ENCODE results near the gene SIGMAR1. TPM values are rescaled to one million over a fixed set of nuclear protein-coding genes. Genes with fewer than 3 reads are reported as not detected.
A peak's percentile ranks its signal among the peaks of the same experiment; 100 is the strongest.
"Not testable (repeated sequence)": the region's sequence is repeated elsewhere in the genome, so short reads cannot be mapped to it uniquely, and the experiment has no call there.

Gene SIGMAR1
- total RNA-seq, 2 donors from 2014 or later, result 47.7 to 58.4 TPM

DNA sequence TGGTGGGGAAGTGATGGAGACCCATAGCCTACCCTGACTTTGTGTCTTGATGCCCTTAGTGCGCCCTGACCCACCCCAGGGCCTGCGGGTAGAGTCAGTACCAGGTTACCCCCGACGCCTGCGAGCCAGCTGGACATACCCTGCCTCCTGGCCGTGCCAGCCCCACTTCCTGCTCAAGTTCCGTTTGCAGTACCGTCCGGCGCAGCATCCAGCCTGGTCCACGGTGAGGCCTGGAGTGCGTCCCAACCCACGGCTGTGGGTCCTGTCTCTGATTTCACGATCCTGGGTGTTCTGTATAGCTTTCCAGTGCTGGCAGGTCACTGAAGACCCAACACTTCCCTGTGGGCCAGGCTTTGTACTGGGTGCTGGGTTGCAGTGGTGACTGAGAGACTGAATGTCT is 20.9 kb upstream of the SIGMAR1 start:
- ATAC-seq, result no peak
- no peak for DNase-seq
- intact Hi-C loops (cut with DNase I, micrococcal nuclease), result no loop called here

DNA sequence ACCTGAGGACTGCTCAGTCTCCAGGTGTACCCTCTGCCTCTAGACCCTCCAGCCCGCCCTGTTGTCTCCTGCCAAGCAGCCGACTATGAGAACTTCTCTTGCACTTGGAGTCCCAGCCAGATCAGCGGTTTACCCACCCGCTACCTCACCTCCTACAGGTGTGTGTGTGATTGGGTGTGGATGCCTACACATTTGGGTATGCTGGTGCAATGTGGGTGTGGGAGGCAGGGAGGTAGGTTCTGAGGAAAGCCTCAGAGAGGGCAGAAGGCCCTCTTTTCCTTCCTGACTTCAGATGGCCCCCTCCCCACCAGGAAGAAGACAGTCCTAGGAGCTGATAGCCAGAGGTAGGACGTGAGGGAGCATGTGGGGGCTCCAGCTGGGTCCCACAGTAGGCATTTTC is 19.4 kb upstream of the SIGMAR1 start:
- intact Hi-C loops (cut with DNase I, micrococcal nuclease), result no loop called here
- no peak for ATAC-seq
- no peak for DNase-seq

DNA sequence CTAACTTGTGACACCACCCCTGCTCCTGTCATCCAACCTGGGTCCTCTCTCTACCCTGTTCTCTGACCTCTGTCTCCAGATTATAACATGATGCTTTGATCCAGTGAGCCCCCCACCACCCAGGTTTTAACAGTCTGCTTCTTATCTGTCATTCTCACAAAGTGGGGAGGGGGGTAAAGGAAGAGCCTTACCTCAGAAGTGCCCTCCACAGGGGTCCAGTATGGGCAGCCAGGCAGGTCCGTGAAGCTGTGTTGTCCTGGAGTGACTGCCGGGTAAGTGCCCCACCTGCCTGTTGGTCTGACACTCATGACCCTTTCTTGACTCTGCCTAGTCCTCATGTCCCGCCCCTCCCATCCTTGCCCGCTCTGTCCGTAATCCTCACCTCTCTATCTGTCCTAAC is 17.8 kb upstream of the SIGMAR1 start:
- ATAC-seq (no peak), DNase-seq (no peak)
- intact Hi-C loops (cut with DNase I, micrococcal nuclease), result no loop called here

DNA sequence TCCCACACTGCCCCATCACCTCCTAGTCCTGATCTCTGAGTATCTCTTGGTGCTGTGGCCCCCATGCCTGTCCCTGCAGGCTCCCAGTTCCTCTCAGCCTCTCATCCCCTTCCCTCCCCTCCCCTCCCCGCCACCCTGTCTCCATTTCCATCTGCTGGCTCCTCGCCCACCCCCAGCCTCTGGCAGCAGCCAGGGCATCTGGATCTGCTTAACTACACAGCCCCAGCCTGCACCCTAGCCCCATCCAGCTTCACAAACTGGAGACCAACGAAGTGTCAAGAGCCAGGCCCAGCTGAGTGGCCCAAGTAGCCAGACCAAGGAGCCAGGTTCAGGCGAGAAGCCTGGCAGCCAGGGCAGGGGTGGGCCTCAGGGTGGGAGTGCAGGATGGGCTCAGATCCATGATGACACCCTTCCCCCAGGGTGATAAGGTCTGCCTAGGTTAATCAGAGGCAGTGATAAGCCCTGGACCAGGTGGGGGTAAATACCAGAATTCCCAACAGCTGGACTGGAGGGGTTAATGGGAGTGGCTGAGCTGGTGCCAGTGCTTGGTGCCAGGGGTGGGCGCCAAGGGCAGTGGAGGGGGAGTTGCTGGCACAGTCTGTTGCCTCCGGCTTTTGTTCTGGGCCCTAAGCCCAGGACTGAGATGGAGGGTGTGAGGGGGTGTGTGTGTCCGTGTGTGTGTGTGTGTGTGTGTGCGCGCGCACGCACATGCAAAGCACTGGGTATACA is 16.9 kb upstream of the SIGMAR1 start:
- intact Hi-C loops (cut with DNase I, micrococcal nuclease), result no loop called here
- ATAC-seq (no peak), DNase-seq (peak; percentile 51 to 81)

DNA sequence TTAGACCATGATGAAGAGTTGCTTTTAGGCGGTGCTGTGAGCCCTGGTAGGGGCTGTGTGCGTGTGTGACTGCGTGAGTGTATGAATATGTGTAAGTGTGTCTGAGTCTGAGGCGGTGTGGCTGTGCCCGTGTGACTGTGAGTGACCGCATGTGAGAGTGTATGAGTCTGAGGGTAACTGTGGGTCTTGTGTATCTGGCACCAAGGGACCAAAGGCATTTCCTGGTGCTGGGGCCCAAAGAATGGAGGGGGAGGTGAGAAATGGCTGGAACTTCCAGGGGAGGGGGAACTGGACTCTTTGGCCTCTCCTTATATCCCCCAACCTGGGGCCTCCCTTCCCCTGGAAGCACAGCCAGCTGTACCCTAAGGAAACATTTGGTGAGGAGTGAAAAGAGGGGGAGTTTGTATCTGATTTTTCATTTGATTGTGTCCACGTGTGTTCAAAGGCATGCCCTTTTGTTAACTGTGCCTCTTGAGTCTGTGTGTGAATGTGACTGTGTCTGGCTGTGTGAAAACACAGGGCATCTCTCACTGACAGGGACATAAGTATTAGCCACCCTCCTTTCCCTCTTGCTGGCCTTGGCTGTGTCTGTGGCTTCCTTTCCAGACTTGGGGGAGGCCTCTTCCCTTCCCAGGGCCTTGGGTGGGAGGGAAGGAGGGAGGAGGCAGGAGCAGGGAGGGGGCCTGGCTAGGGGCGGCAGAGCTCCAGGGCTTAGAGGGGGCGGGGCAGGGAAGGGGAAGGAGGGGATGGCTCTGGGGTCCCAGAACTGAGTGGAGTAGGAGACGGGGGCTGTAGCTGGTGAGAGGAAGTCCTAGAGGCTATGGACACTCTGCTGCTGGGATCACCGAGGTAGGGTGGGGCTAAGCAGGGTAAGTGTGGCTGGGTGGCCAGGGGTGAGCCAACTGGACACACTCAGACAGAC is 15.8 kb upstream of the SIGMAR1 start:
- peak in 1 of 2 donors; percentile 14 for DNase-seq
- ATAC-seq, result no peak
- intact Hi-C loops (cut with DNase I, micrococcal nuclease), result no loop called here

DNA sequence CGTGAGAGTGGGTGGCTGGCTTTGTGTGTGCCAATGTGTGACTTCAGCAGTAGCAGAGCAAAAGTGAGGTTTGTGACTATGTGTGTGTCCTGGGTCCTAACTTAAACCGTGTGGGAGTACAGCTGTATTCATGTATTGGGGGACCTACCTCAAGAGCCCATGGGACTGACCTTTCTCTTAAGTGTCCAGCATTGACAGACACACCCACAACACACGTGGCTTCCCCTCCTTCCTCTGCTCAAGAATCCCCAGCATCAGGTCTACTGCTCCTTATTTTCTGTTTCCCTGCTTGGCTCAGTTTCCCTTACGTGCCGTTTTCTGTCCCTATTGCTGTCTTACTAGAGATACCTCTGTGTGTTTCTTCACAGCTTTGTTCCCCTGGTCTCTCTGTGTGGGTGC is 15.0 kb upstream of the SIGMAR1 start:
- ATAC-seq (peak; percentile 9), DNase-seq (no peak)
- intact Hi-C loops (cut with DNase I, micrococcal nuclease), result no loop called here

DNA sequence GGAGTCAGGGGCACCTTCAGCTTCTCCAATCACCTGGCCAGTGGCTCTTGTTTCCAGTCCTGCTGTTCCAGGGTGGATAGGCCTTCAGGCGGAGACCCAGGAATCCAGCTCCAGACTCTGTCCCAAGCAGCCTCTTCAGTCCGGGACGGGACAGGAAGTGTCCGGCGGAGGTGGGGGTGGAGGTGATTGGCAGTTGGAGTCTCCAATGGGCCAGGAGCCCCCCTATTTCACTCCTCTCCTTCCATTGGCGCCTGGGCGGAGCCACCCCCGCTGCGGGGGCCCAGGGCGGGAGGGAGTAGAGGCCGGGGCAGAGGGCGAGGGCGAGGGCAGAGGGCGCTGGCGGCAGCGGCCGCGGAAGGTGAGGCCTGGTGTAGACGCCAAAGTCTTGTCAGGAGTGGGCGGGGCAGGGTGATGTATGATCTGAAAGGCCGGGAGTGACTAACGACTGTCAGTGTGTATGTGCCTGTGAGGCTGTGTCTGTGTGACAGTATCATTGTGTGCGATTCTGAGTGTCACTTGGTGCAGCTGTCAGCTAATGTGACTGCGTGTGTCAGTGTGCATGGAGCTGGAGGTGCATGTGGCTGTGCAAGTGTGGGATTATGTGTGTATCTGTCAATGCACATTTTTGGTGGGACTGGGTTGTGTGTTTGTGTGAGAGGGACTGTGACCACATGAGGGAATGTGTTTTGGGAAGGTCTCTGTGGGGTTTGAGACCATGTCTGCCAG is 14.5 kb upstream of the SIGMAR1 start, which contains the start of gene IL11RA:
TSS of gene IL11RA (plus strand) at position 310 of the 726 bp plus-strand sequence. CDS start 3,033 bp downstream, outside the sequence.
- peak; percentile 85 for ATAC-seq
- peak; percentile 90 to 94 for DNase-seq
- intact Hi-C loops (cut with DNase I, micrococcal nuclease), result no loop called here

DNA sequence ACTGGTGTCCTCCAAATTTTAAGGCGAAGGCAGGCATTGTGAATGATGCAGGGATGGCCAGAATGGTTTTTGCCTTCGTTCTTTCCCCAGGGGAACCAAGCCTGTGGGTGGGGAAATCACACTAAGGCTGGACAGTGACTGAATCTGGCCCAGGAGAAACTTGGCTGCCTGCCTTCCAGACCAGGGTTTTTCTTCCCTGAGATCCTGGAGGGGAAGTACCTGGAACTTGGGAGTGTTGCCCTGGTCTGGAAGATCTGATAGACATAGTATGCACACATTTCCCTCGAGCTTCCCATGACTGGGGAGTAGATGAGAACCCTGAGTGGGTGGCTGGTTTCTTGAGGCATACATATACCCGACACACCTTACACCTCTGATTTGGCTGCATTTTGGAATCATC is 13.7 kb upstream of the SIGMAR1 start:
- peak; percentile 8 for ATAC-seq
- intact Hi-C loops (cut with DNase I, micrococcal nuclease), result no loop called here
- peak; percentile 52 to 62 for DNase-seq

DNA sequence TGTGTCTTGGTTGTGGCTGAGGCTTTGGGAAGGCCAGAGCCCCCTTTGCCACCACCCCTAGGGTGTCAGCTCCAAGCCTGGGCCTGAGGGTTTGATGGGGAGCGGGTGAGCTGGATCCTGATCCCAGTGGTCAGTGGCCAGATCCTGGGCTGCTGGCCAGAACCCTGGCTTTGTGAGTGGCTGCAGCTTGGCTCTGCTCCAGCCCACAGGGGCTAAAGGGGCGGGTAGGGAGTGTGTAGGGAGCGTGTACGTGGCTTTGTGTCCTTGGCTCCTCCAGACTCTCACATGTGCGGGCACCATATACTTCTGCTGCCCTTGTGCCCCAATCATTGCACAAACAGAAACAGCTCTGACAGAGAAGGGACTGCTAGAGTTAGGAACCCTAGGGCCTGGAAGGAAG is 13.2 kb upstream of the SIGMAR1 start:
- ATAC-seq (no peak), DNase-seq (peak in 1 of 2 donors; percentile 24)
- intact Hi-C loops (cut with DNase I, micrococcal nuclease), result no loop called here

DNA sequence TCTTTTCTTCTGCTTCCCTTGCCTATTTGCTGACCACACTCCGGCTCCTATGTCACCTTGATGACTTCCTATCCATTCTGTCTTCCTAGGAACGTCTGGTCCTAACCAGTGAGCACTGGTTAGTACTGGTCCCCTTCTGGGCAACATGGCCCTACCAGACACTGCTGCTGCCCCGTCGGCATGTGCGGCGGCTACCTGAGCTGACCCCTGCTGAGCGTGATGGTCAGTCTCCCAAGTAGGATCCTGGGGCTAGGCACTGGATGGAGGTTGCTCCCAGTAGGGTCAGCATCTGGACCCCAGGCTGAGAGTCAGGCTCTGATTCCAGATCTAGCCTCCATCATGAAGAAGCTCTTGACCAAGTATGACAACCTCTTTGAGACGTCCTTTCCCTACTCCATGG is 11.1 kb upstream of the SIGMAR1 start:
- intact Hi-C loops (cut with DNase I, micrococcal nuclease), result no loop called here
- ATAC-seq (no peak), DNase-seq (no peak)

DNA sequence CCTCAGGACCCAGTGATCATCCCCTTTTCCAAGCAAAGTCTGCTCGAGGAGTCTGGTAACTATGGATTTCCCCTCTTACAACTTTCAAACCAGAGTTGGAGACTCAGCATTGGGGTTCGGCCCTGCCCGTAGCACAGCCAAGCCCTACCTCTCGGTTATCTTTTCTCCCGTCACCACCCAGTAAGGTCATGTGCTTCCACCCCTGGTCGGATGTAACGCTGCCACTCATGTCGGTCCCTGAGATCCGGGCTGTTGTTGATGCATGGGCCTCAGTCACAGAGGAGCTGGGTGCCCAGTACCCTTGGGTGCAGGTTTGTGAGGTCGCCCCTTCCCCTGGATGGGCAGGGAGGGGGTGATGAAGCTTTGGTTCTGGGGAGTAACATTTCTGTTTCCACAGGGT is 10.1 kb upstream of the SIGMAR1 start:
- ATAC-seq, result no peak
- intact Hi-C loops (cut with DNase I, micrococcal nuclease), result no loop called here
- no peak for DNase-seq

DNA sequence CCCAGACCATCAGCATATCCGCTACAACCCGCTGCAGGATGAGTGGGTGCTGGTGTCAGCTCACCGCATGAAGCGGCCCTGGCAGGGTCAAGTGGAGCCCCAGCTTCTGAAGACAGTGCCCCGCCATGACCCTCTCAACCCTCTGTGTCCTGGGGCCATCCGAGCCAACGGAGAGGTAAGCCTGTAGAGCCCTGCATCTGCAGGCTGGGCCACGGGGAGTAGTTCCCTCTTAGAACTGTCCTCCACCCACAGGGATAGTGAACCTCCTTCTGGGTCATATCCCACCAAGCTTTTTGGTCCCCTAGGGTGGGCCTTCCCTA is 9.5 kb upstream of the SIGMAR1 start:
- DNase-seq, result no peak
- intact Hi-C loops (cut with DNase I, micrococcal nuclease), result no loop called here
- no peak for ATAC-seq

DNA sequence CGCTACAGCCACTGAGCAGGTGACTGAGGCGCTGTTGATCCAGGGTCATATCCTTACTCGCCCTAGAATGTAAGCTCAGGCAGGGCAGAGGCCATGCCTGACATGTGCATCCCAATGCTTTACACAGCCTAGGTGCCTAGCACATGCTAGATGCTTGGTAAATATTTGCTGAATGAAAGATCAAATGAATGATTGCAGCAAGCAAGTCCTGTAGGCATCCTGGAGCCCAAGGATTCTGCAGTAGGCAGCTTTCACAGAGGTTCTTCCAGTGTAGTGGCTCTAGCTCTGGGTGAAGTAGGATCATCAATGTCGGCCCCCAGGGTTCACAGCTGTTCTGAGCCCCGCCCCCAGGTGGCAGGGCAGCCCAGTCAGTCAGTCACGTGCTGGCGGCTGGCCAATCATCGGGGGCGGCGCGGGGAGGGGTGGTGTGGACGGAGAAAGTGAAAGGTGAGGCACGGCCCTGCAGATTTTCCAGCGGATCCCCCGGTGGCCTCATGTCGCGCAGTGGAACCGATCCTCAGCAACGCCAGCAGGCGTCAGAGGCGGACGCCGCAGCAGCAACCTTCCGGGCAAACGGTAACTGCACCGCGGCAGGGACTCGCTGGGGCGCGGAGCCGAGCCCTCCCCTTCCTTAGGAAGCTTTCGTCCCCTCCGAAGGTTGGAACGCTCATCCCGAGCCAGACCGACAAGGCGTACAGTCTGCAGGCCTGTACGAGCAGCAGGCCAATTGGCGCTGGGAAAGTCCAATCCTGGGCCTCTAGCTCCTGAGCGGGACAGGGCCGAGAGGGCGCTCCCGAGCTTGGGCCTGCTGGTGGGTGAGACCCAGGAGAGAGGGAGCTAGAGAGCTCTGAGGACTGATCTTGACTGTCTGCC is 8.9 kb upstream of the SIGMAR1 start, which contains the start of gene GALT:
TSS of gene GALT (plus strand) at position 465 of the 873 bp plus-strand sequence. CDS start at position 495, 30 bp downstream.
- DNase-seq, result peak; percentile 97 to 99
- ATAC-seq, result peak; percentile 84
- intact Hi-C loops (cut with DNase I, micrococcal nuclease), result no loop called here

DNA sequence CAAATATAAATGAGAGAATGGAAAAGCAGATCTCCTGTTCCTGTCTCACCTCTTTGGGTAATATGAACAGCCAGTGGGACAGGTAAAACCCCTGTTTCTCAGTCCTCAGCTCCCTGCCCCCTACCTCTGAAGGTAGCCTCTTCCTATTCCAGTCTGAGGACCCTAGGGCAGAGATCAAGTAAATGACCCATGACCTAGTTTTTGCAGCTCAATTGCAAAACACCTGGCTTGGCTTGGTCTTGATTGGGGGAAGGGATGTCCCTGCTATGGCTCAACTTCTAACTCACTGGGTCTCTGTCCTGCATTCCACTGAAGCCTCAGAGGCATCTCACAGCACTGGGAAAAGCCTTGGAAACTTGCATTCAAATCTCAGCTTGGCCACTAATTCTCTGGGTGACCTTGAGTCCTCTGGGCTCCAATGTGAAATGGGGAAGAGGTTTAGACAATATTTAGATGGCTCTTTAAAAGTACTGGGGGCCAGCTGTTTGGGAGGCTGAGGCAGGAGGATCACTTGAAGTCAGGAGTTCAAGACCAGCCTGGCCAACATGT is 7.3 kb upstream of the SIGMAR1 start:
- ATAC-seq, result no peak
- no peak for DNase-seq
- intact Hi-C loops (cut with DNase I, micrococcal nuclease), result no loop called here

DNA sequence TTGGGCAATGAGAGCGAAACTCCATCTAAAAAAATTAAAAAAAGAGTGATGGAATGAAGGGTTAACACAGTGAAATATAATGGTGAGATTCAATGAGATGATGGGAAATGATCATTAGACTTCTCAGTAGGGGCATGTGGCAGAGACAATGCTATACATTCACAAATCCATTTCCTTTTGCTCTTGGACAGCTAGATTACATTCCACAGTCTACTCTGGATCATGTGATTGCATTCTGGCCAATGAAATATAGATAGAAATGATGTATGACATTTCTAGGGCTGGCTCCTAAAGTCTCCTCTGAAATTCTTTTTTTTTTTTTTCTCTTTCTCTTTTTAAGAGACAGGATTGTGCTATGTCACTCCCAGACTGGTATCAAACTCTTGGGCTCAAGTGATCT is 5.1 kb upstream of the SIGMAR1 start:
- DNase-seq (no peak), ATAC-seq (no peak)
- intact Hi-C loops (cut with DNase I, micrococcal nuclease), result no loop called here

DNA sequence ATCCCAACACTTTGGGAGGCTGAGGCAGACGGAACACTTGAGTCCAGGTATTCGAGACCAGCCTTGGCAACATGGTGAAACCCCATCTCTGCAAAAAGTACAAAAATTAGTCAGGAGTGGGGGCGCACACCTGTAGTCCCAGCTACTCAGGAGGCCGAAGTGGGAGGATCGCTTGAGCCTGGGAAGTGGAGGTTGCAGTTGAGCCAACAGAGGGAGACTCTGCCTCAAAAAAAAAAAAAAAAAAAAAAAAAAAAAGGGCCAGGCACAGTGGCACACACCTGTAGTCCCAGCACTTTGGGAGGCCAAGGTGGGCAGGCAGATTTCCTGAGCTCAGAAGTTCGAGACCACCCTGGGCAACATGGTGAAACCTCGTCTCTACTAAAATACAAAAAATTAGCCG is 1.7 kb upstream of the SIGMAR1 start:
- DNase-seq; ATAC-seq; intact Hi-C loops (cut with DNase I, micrococcal nuclease): not testable (repeated sequence)

DNA sequence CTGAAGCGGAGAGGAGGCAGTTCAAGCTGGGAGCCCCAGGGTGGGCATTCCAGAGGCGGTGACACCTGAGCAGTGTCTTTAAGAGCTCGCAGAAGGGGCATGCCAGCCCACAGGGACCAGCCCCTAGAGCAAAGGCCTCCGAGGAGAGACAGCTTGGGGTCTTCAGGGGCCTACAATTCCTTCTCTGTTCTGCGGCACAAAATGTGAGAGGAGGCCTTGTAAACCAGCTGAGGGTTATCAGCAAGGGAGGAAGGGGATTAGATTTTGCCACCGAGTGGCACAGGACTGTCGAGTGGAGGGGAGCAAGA is 505 bp upstream of the SIGMAR1 start:
- intact Hi-C loops (cut with DNase I, micrococcal nuclease), result no loop called here
- DNase-seq (no peak), ATAC-seq (no peak)

DNA sequence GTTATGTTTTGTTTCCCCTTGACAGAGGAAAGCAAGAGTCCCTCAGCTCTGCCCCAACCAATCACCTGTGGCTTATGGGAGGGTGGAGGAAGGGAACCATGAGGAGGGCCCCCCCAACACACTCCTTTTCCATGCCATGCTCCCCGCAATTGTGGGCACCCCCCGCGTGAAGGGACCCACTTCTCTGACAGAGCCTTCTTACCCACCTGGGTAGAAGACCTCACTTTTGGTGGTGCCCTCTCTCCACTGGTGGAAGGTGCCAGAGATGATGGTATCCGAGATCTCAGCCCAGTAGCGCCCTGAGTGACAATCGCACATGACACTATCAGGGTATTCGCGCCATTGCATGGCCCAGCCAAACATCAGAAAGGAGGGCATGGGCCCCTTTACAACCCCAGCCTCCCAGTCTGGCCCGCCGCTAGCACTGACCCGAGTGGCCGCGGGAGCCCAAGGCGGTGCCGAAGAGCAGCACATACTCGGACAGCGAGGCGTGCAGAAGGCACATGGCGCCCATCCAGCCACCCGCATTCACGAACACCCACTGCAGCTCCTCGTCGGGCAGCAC is 714 bp downstream of the SIGMAR1 start:
- peak in 1 of 2 donors; percentile 49 for DNase-seq
- no peak for ATAC-seq
- intact Hi-C loops (cut with DNase I, micrococcal nuclease), result no loop called here

All from left colon (tissue), 2 donors.